H1 (cell line): ENCODE measurements around the gene CRYBB3. TPM values are rescaled to one million over a fixed set of nuclear protein-coding genes. Genes with fewer than 3 reads are reported as not detected.

Source experiments
- ATF2 ChIP-seq: IDR thresholded peaks from 2 replicates; pipeline ENCODE4 v1.6.1; 2012; ENCODE audit warnings: low read length, inconsistent platforms
- polyA plus RNA-seq, 7 experiments: library from polyadenylated mRNA; depleted of rRNA in 3 of 7; stranded (reverse) in 5 of 7; unstranded in 2 of 7; fragments of >200 nt in 5 of 7; fragments of 200-250 nt in 2 of 7; gene quantifications; 1 replicate in 5 of 7; 2 replicates in 1 of 7; 4 replicates in 1 of 7; pipeline versions ENCODE4 v1.2.1 to v1.2.3, GENCODE V29; 2011 to 2013; ENCODE audit warnings: missing spikeins in 2 of 7, mixed read lengths in 2 of 7
- total RNA-seq: library from RNA; stranded (reverse); fragmentation: NEBNext Ultra II Directional; extraction: Animal tissue kit (Norgen Biotek cat#: 25700); gene quantifications from 2 replicates; pipeline ENCODE4 v1.2.1, GENCODE V29; 2021

The CRYBB3 gene
- total and polyA plus RNA-seq, 2 of the 8 experiments (the other 6 are each of a cell fraction or from before 2014, with no cell fraction given) = 0.44 to 0.58 TPM

- TF ChIP-seq ATF2 = no peak
- TF ChIP-seq, all 59 proteins: peak for 0
Observed at GRCh38 chr22:25161017-25161915, 38.4 kb upstream of the CRYBB3 start (continued).
